Activated CD4-positive, alpha-beta T cell treated with anti-CD3 and anti-CD28 coated beads for 36 hours (primary cell): ENCODE data around the gene TEX19. TPM values are rescaled to one million over a fixed set of nuclear protein-coding genes. Genes with fewer than 3 reads are reported as not detected.
"Not testable (repeated sequence)": the region's sequence is repeated elsewhere in the genome, so short reads cannot be mapped to it uniquely, and the experiment has no call there.

Experiments used
- ATAC-seq: fragments of 200-7000 bp; cut with Tn5 transposase; one replicate; pipeline ENCODE4 v1.10.0; 2021; ENCODE audit warnings: mild to moderate bottlenecking, moderate library complexity
- CTCF ChIA-PET: fragments of 350-600 bp; sonication (Branson Sonifier 250); formaldehyde crosslinking; loops from one replicate; lab custom pipeline; 2021; ENCODE audit warnings: antibody characterized with exemption; lab: Charles Lee
- POLR2A ChIA-PET: fragments of 350-600 bp; sonication (Branson Sonifier 250); formaldehyde crosslinking; loops from one replicate; lab custom pipeline; 2021; ENCODE audit warnings: antibody characterized with exemption, inconsistent platforms; lab: Charles Lee
- DNase-seq: peaks from one replicate; pipeline ENCODE4 v3.0.0-alpha.2; 2020
- H3K27ac Mint-ChIP-seq: one replicate; pipeline ENCODE4 v1.8.0; 2021; ENCODE audit warnings: mixed read lengths
- H3K27me3 Mint-ChIP-seq: one replicate; pipeline ENCODE4 v1.8.0; 2021; ENCODE audit warnings: mixed read lengths
- H3K36me3 Mint-ChIP-seq: one replicate; pipeline ENCODE4 v1.8.0; 2021; ENCODE audit warnings: low read depth, mixed read lengths
- H3K4me1 Mint-ChIP-seq: one replicate; pipeline ENCODE4 v1.8.0; 2021; ENCODE audit warnings: mixed read lengths
- H3K4me3 Mint-ChIP-seq: one replicate; pipeline ENCODE4 v1.8.0; 2021; ENCODE audit warnings: mild to moderate bottlenecking, moderate library complexity, mixed read lengths
- H3K9me3 Mint-ChIP-seq: one replicate; pipeline ENCODE4 v1.8.0; 2021; ENCODE audit warnings: low read depth, mixed read lengths
- intact Hi-C, 2 experiments: fragments of 100-400 bp; cut with DNase I in 1 of 2; cut with micrococcal nuclease in 1 of 2; formaldehyde crosslinking; loops; one replicate each; pipeline versions ENCODE4 v1.14.2 to v1.15.1; 2022 to 2024; cut with DNase I, micrococcal nuclease
- total RNA-seq, 2 experiments: library from RNA; stranded (reverse); gene quantifications; one replicate each; pipeline ENCODE4 v1.2.3, GENCODE V29; 2021

The TEX19 gene
- total RNA-seq, 2 experiments from 2014 or later, result not detected

GRCh38 chr17:82359451-82360074 is 516 bp downstream of the TEX19 start:
- H3K9me3 Mint-ChIP-seq, H3K4me1 Mint-ChIP-seq, ATAC-seq, DNase-seq, H3K36me3 Mint-ChIP-seq, POLR2A ChIA-PET, intact Hi-C loops, H3K4me3 Mint-ChIP-seq, H3K27ac Mint-ChIP-seq: not testable (repeated sequence)
- CTCF ChIA-PET, result interaction anchor here (0.6 to 0.9 kb wide), 3 partner anchors 9 to 52 kb away, joined by 4 to 11 read pairs (median 4); no protein-coding TSS in a partner anchor
- H3K27me3 Mint-ChIP-seq, result peaks cover 12% of the 10 kb centered on the region

DNA sequence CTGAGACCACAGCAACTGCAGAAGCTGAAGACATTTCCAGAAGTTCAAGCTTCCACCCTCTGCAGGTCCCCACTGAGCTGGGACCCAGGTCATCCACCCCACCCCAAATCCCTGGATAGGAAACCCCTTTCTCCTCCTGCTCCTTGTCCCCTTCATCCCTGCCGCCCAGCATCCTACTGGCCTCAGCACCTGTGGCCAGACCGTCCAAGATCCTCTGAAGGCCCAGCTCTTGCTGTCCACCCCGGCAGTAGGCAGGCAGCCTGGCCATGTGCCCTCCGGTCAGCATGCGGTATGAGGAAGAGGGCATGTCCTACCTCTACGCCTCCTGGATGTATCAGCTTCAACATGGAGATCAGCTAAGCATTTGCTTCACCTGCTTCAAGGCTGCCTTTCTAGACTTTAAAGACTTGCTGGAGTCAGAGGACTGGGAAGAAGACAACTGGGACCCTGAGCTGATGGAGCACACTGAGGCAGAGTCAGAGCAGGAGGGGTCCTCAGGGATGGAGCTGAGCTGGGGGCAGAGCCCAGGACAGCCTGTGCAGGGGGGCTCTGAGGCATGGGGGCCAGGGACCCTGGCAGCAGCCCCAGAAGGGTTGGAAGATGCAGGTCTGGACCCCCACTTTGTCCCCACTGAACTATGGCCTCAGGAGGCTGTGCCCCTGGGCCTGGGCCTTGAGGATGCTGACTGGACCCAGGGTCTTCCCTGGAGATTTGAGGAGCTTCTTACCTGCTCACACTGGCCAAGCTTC is 3.0 kb downstream of the TEX19 start:
- DNase-seq (no peak), ATAC-seq (no peak)
- ChIA-PET POLR2A (interaction anchor here (0.5 kb wide), 1 partner anchor 176 kb away, joined by 4 read pairs; no protein-coding TSS in a partner anchor), CTCF (interaction anchor here (0.6 to 1.0 kb wide), 3 partner anchors 18 to 256 kb away, joined by 3 read pairs; no protein-coding TSS in a partner anchor)
- Mint-ChIP-seq H3K9me3 (peaks cover 3% of the 10 kb centered on the region), H3K4me1 (peaks cover 8% of the 10 kb centered on the region), H3K4me3 (no peak overlapping the region), H3K36me3 (no peaks in the 10 kb centered on the region), H3K27ac (peak overlapping the region; percentile 37), H3K27me3 (peaks cover 8% of the 10 kb centered on the region)
- intact Hi-C loops, result no loop called here

GRCh38 chr17:82365606-82366295 is 6.7 kb downstream of the TEX19 start:
- Mint-ChIP-seq H3K9me3 (no peaks in the 10 kb centered on the region), H3K27ac (no peak overlapping the region), H3K4me1 (peaks cover 4% of the 10 kb centered on the region), H3K27me3 (peaks cover 15% of the 10 kb centered on the region), H3K36me3 (no peaks in the 10 kb centered on the region), H3K4me3 (no peak overlapping the region)
- POLR2A ChIA-PET, result no interaction called here
- no peak for ATAC-seq
- intact Hi-C loops, result no loop called here
- CTCF ChIA-PET, result interaction anchor here (0.6 to 1.5 kb wide), 4 partner anchors 13 to 85 kb away, joined by 3 read pairs; no protein-coding TSS in a partner anchor
- DNase-seq, result no peak

- Mint-ChIP-seq H3K27me3 (peaks cover 21% of the 10 kb centered on the region), H3K4me3 (no peak overlapping the region), H3K9me3 (no peaks in the 10 kb centered on the region), H3K36me3 (no peaks in the 10 kb centered on the region), H3K27ac (no peak overlapping the region), H3K4me1 (peaks cover 8% of the 10 kb centered on the region)
- ATAC-seq (no peak), DNase-seq (no peak)
- CTCF ChIA-PET, result interaction anchor here (0.7 to 1.5 kb wide), 3 partner anchors 14 to 259 kb away, joined by 3 read pairs; no protein-coding TSS in a partner anchor
- intact Hi-C loops, result no loop called here
- POLR2A ChIA-PET, result interaction anchor here (0.6 to 0.7 kb wide), 2 partner anchors 199 to 201 kb away, joined by 4 to 6 read pairs; no protein-coding TSS in a partner anchor
Measured at GRCh38 chr17:82366749-82367148, 7.7 kb downstream of the TEX19 start.

DNA sequence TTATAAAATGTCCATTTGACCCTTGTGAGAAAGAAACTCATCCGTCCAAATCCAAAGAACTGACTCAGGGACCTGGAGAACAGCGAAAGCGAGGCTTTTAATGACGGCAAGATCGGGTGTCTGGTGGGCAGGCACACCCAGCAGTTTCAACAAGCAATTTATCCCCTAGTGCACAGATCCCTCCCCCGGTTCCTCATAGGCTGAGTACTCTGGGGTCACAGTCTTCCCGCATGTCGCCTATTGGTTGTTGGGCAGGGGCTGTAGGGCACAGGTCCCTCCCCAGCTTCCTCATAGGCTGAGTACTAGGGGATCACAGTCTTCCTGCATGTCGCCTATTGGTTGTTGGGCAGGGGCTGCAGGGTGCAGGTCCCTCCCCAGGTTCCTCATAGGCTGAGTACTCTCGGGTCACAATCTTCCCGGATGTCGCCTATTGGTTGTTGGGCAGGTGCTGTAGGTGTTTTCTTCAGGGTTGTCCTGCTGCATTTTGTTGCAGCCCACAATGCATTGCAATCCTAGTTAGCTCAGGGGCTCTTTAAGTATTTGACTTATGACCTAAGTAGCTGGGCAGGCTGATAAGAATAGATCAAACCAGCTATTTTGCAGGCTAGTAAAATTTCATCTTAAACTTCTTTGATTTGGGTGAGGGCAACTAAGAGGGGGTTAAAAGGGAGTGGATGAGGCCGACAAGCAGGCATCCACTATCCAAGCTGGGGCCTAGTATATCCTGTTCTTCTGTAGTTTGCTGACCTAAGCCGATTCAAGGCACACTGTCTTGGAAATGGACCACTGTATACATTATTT is 8.9 kb downstream of the TEX19 start:
- H3K36me3 Mint-ChIP-seq, result no peaks in the 10 kb centered on the region
- intact Hi-C loops, result no loop called here
- no peaks in the 10 kb centered on the region for H3K9me3 Mint-ChIP-seq
- H3K4me1 Mint-ChIP-seq, result peaks cover 13% of the 10 kb centered on the region
- H3K27ac Mint-ChIP-seq, result no peak overlapping the region
- H3K4me3 Mint-ChIP-seq, result no peak overlapping the region
- H3K27me3 Mint-ChIP-seq, result peaks cover 27% of the 10 kb centered on the region
- DNase-seq (no peak), ATAC-seq (peak; percentile 54)
- CTCF ChIA-PET, result interaction anchor here (1.1 kb wide), 1 partner anchor 47 kb away, joined by 3 read pairs; no protein-coding TSS in a partner anchor
- POLR2A ChIA-PET, result no interaction called here

DNA sequence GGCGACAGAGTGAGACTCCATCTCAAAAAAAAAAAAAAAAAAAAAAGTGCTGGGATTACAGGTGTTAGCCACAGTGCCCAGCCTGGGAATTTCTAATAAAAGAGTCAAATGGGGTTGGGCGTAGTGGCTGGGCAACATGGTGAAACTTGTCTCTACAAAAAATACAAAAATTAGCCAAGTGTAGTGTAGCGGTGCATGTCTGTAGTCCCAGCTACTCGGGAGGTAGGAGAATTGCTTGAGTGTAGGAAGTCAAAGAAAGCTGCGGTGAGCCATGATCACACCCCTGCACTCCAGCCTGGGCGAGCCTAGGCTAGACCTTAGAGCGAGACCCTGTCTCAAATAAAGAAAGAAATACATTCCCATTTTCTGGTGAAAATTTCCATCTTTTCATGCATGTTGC is 10.2 kb downstream of the TEX19 start:
- Mint-ChIP-seq H3K4me3 (no peak overlapping the region), H3K4me1 (peaks cover 15% of the 10 kb centered on the region), H3K36me3 (no peaks in the 10 kb centered on the region), H3K27ac (no peak overlapping the region), H3K9me3 (no peaks in the 10 kb centered on the region), H3K27me3 (peaks cover 35% of the 10 kb centered on the region)
- no peak for ATAC-seq
- ChIA-PET POLR2A (no interaction called here), CTCF (interaction anchor here (1.2 kb wide), 1 partner anchor 10 kb away, joined by 11 read pairs; no protein-coding TSS in a partner anchor)
- intact Hi-C loops, result no loop called here
- no peak for DNase-seq

GRCh38 chr17:82370471-82371332 is 11.7 kb downstream of the TEX19 start:
- H3K4me1 Mint-ChIP-seq, result peaks cover 15% of the 10 kb centered on the region
- CTCF ChIA-PET, result interaction anchor here (0.6 to 1.3 kb wide), 9 partner anchors 11 to 129 kb away, joined by 3 to 11 read pairs (median 4); partner anchors contain the start of gene SECTM1
- H3K27me3 Mint-ChIP-seq, result peaks cover 38% of the 10 kb centered on the region
- intact Hi-C loops, result no loop called here
- DNase-seq (peak; percentile 59), ATAC-seq (peak; percentile 66)
- no peaks in the 10 kb centered on the region for H3K36me3 Mint-ChIP-seq
- no peak overlapping the region for H3K27ac Mint-ChIP-seq
- H3K4me3 Mint-ChIP-seq, result peak overlapping the region; percentile 7
- POLR2A ChIA-PET, result interaction anchor here (0.6 to 0.8 kb wide), 2 partner anchors 11 to 106 kb away, joined by 4 to 7 read pairs; no protein-coding TSS in a partner anchor
- no peaks in the 10 kb centered on the region for H3K9me3 Mint-ChIP-seq

DNA sequence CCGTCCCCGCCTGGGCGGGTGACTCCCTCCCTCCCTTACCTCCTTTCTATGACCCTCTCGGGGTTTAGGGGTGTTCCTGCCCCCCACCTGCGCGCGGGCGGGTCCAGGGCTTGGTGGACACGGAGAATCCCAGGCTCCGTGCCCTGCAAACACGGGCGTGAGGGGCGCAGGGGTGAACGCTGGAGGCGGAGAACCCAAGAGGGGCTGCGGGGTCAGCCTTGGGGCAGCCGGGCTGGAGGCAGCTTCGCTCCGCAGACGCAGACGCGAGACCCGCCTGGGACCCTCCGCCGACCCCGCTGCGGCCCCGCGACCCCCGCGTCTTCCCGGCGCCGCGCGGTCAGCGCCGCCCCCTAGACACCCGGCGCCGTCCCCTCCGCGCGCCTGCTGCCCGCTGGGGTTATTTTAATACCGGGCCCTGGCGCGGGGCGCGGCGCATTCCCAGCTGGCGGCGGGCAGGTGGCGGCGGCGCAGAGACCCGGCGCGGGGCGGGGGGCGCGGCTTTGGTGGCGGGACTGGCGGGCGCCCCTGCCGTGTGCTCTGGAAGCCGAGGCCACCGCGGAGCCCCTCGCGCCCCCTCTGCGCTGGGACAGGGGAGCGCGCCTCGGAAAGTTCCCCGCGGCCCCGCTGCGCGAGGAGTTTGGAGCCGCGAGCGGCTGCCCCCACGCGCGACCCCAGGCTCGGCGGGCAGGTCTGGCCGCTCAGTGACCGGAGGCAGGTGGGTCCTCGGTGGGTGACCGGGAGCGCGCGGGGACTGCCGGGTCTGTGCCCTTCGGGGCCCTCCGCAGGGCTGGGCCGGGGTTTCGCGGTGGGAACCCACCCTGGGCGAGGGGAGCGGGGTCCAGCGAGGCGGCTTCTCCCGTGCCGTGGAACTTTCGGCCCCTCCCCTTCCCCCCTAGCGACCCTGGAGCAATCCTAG is 12.5 kb downstream of the TEX19 start, which contains the start of gene UTS2R:
Gene UTS2R, plus strand, starts transcription at position 433 of the 916 bp plus-strand sequence. CDS start 2,560 bp downstream, outside the sequence.
- Mint-ChIP-seq H3K9me3 (no peaks in the 10 kb centered on the region), H3K4me3 (peak within 1 kb of the TSS; percentile 7), H3K36me3 (no peaks in the 10 kb centered on the region), H3K27me3 (peaks cover 42% of the 10 kb centered on the region), H3K27ac (no peak within 1 kb of the TSS), H3K4me1 (peaks cover 15% of the 10 kb centered on the region)
- no peak for ATAC-seq
- intact Hi-C loops, result no loop called here
- POLR2A ChIA-PET, result no interaction called here
- no peak for DNase-seq
- CTCF ChIA-PET, result interaction anchor here (0.8 to 1.3 kb wide), 3 partner anchors 20 to 130 kb away, joined by 3 to 4 read pairs (median 3); no protein-coding TSS in a partner anchor
